Hepatocyte (in vitro differentiated cells): ENCODE data around the gene C12orf42.

Source experiments
- CTCF ChIP-seq: fragments of 200-600 bp; sonication (generic); IDR thresholded peaks from 2 replicates; pipeline ENCODE4 v1.5.1; 2016; ENCODE audit warnings: antibody characterized with exemption, mild to moderate bottlenecking; ENCODE audit not compliant: poor library complexity
- EZH2 ChIP-seq: fragments of 200-600 bp; sonication (generic); IDR thresholded peaks from 2 replicates; pipeline ENCODE4 v1.6.1; 2016; ENCODE audit warnings: antibody characterized with exemption, mild to moderate bottlenecking, borderline replicate concordance
- EZH2phosphoT487 ChIP-seq: fragments of 200-600 bp; sonication (generic); IDR thresholded peaks from one replicate; pipeline ENCODE4 v1.6.1; 2018; ENCODE audit warnings: antibody characterized with exemption, mild to moderate bottlenecking, low read depth, moderate library complexity; ENCODE audit not compliant: unreplicated experiment, severe bottlenecking

- no peak for TF ChIP-seq CTCF
- no peak for TF ChIP-seq EZH2phosphoT487
- no peak for TF ChIP-seq EZH2
Observed at GRCh38 chr12:103348935-103349334, 146.8 kb downstream of the C12orf42 start.
